Inferior parietal cortex (tissue), 1 donor: ENCODE data around the gene DNAJC1.
"Not testable (repeated sequence)": the region's sequence is repeated elsewhere in the genome, so short reads cannot be mapped to it uniquely, and the experiment has no call there.

Source experiments
- DNase-seq: peaks from one replicate; pipeline ENCODE4 v3.0.0-alpha.2; 2016; ENCODE audit errors: extremely low spot score

The DNAJC1 gene

GRCh38 chr10:21904930-21905329 is 98.6 kb downstream of the DNAJC1 start:
- no peak for DNase-seq

GRCh38 chr10:21899736-21900135 is 103.8 kb downstream of the DNAJC1 start:
- DNase-seq: no peak

DNA sequence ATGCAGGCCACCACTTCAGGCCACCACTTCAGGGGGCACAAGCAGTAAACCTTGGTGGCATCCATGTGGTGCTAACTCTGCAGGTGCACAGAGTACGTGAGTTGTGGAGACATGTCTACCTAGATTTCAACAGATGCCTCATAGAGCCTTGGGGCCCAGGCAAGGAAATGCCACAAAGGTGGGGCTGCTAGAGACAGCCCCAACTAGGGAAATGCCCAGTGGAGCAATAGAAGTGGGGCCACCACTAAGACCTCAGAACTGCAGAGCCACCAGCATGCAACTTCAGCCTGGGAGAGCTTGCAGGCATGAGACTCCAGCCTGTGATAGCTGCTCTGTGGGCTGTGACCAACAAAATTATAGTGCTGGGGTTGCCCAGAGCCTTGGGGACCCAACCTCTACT is 107.6 kb downstream of the DNAJC1 start:
- no peak for DNase-seq

GRCh38 chr10:21894648-21895342 is 108.7 kb downstream of the DNAJC1 start:
- DNase-seq: no peak

GRCh38 chr10:21891439-21891838 is 112.1 kb downstream of the DNAJC1 start:
- DNase-seq: no peak

- DNase-seq: no peak
Observed at GRCh38 chr10:21889477-21890275, 113.9 kb downstream of the DNAJC1 start.

DNA sequence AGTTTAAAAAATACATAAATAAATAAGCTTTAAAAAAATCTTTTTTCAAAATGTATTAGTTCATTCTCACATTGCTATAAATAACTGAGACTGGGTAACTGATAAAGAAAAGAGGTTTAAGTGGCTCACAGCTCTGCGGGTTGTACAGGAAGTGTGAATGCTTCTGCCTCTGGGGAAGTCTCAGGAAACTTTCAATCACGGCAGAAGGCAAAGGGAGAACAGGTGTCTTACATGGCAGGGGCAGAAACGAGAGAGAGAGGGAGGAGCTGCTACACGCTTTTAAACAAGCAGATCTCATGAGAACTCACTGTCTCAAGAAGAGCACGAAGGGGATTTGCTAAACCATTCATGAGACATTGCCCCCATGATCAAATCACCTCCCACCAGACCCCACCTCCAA is 114.6 kb downstream of the DNAJC1 start:
- no peak for DNase-seq

DNA sequence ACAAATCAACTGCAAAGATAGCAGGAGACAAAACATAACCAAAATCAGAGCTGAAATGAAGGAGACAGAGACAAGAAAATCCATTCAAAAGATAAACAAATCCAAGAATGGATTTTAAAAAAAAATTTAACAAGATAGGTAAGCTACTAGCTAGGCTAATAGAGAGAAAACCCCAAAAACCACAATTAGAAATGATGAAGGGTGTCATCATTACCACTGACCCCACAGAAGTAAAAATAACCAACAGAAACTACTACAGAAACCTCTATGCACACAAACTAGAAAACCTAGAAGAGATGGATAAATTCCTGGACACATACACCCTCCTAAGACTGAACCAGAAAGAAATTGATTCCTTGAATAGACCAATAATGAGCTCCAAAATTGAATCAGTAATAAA is 117.6 kb downstream of the DNAJC1 start:
- no peak for DNase-seq

GRCh38 chr10:21873198-21873597 is 130.3 kb downstream of the DNAJC1 start:
- no peak for DNase-seq

DNA sequence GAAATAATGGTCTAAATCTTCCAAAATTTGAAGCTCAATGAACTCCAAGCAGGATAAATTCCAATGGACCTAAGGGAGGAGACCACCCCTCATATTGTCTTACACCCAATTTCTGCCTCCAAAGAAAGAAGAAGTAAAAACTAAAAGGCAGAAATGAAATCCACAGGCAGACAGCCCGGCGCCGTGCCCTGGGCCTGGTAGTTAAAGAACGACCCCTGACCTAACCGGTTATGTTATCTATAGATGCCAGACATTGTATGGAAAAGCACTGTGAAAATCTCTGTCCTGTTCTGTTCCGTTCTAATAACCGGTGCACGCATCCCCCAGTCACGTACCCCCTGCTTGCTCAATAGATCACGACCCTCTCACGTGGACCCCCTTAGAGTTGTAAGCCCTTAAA is 130.8 kb downstream of the DNAJC1 start:
- DNase-seq: not testable (repeated sequence)

DNA sequence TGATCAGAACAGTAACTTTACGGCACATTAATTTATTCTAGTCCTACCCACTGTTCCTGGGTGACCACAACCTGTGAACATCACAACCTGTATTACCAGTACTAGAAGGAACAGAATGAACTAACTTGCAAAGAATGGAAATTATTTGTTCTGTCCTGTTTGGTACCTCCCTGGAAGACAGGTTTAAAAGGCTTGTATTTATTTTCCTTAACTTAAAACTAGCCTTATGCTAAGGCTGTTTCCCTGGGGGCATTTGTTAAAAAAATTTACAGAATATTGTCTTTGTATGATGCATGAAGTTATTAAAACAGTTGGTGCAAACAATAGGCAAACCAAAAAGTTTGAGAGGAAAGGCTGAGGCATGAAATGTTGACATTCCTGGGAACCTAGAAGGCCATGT is 132.7 kb downstream of the DNAJC1 start:
- no peak for DNase-seq

DNA sequence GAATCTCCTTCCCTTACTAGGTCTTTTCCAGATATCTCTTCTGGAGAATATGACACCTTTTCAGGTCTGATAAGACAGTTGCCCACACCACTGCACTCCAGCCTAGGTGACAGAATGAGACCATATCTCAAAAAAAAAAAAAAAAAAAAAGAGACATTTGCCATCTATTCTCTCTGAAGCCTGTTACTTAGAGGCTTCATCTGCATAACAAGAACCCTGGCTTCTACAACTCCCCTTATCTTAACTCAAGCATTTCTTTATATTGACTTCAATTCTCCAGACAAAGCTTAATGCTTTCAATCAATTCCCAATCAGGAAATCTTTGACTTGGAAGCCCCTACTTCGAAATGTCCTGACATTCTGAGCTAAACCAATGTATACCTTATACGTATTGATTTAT is 134.4 kb downstream of the DNAJC1 start:
- not testable (repeated sequence) for DNase-seq

- DNase-seq: no peak
Observed at GRCh38 chr10:21860718-21861117, 142.8 kb downstream of the DNAJC1 start.

DNA sequence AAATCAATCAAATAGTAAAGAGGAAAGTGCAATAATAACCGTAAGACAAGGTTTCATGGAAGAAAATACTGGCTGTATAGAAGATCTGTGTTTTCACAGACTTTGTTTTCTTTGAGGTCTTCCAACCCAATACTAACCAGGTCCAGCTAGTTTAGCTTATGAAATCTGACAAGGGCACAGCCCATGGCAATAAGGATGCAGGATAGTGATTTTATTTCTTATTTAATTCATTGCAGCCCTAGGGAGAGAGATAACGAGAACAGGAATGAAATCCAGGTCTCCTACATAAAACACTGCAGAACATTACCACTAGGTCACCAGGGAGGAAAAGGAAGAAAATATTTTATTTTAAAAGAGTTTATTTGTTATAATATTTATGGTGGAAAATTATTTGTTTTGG is 145.1 kb downstream of the DNAJC1 start:
- no peak for DNase-seq

DNA sequence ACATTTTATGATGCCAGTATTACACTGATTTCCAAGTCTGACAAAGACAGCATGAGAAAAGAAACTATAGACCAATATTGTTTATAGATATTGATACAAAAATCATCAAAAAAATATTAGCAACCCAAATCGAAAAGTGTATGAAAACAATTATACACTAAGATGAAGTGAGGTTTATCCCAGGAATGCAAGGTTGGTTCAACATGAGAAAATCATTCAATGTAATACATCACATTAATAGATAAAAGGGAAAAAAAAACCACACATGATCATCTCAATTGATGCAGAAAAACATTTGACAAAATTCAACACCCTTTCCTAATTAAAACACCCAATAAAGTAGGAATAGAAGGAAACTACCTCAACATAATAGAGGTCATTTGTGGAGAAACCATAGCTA is 153.9 kb downstream of the DNAJC1 start:
- DNase-seq: no peak

DNA sequence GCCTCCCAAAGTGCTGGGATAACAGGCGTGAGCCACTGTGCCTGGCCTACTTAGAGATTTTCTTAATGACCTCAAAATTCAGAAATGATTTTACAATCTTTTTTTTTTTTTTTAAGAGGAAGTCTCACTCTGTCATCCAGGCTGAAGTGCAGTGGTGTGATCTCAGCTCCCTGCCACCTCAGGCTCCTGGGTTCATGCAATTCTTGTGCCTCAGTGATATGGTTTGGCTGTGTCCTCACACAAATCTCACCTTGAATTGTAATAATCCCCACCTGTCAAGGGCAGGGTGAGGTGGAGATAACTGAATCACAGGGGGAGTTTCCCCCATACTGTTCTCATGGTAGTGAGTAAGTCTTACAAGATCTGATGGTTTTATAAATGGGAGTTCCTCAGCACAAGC is 159.9 kb downstream of the DNAJC1 start:
- DNase-seq: no peak

- DNase-seq: not testable (repeated sequence)
Observed at GRCh38 chr10:21841273-21841672, 162.3 kb downstream of the DNAJC1 start.

GRCh38 chr10:21837487-21837886 is 166.0 kb downstream of the DNAJC1 start:
- DNase-seq: not testable (repeated sequence)

DNA sequence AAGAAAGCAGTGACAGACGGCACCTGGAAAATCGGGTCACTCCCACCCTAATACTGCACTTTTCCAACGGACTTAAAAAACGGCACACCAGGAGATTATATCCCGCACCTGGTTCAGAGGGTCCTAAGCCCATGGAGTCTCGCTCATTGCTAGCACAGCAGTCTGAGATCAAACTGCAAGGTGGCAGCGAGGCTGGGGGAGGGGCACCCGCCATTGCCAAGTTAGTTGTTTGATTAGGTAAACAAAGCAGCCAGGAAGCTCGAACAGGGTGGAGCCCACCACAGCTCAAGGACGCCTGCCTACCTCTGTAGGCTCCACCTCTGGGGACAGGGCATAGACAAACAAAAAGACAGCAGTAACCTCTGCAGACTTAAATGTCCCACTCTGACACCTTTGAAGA is 169.0 kb downstream of the DNAJC1 start:
- not testable (repeated sequence) for DNase-seq

DNA sequence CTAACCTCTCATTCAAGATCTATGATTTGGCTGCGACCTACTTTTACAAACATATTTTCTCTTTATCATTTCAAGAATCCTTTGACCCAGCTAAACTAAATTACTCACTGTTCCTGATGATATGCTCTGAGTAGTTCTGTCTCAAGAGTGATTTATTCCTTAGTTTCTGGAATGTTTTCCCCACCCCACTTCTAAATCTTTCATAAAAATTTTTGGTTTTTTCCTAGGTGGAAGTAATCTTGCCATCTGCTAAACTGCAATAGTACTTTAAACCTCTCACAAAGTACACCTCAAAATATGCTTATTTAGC is 170.8 kb downstream of the DNAJC1 start:
- DNase-seq: no peak

DNA sequence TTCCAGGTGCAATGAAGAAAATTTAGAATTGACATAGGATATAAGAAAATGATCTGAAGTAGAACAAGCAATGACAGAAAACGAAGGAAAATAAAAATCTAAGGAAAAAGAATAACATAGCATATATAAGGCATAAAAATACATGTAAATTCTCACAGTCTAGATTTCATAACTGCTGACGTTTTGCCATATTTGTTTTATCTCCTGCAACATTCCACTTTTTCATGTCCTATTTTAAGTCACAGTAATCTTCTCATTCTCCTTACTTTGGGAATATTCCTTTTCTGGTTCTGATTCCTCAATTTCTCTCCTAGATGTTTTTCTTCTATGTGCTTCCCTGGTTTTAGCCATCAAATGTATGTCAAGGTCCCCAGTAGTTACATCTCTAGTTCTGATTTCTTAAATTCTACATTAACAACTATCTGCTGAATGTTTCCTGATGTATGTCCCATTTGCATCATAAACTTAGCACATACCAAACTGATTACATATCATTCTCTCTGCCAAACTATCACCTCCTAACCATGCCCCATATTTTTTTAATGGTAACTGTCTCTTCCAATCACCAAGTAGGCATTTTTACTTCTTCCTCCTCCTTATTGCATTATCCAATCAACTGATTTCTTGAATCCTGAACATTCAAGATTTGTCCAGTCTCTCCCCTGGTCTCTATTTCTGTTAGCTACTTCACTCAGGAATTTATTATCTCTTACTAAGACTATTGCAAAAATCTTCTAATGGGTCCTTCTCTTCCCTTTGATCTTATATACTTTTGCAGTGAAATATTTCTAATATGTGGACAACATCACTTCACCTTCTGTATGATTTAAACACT is 171.3 kb downstream of the DNAJC1 start:
- no peak for DNase-seq

- no peak for DNase-seq
Observed at GRCh38 chr10:21830037-21830436, 173.5 kb downstream of the DNAJC1 start.

DNA sequence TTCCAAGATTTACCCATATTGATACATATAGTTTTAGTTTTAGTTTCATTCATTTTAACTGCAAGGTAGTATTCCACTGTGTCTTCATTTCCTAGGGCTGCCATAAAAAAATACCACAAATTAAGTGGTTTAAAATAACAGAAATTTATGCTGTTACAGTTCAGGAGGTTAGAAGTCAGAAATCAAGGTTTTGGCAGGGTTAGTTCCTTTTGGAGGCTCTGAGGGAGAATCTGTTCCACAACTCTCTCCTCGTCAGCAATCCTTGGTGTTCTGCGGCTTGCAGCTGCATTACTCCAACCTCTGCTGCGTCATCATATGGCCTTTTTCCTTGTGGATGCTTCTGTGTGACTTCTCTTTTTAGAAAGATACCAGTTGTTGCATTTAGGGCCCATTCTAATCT is 176.2 kb downstream of the DNAJC1 start:
- no peak for DNase-seq
